Endothelial cell of hepatic sinusoid (primary cell): Measurements from ENCODE around the gene CIC.

ENCODE experiments used
- in situ Hi-C: cut with HindIII; loops from 2 replicates; pipeline ENCODE4 v1.10.0; 2017; ENCODE audit warnings: low sequenced_read_pairs

CIC gene

GRCh38 chr19:42242512-42243409, 26.3 kb upstream of the CIC start, which contains the start of gene GSK3A:
TSS of gene GSK3A (minus strand) at chr19:42242602. CDS start at chr19:42242465, 137 bp downstream.
- in situ Hi-C loops: no loop called here

- in situ Hi-C loops: no loop called here
Measured at GRCh38 chr19:42244347-42245220, 24.5 kb upstream of the CIC start.

- in situ Hi-C loops: no loop called here
Measured at GRCh38 chr19:42245231-42245630, 23.8 kb upstream of the CIC start.

- in situ Hi-C loops: no loop called here
Measured at GRCh38 chr19:42246143-42246921, 22.7 kb upstream of the CIC start.

- in situ Hi-C loops: no loop called here
Measured at GRCh38 chr19:42246922-42247639, 22.0 kb upstream of the CIC start.

- in situ Hi-C loops: no loop called here
Measured at GRCh38 chr19:42247640-42248199, 21.3 kb upstream of the CIC start.

- in situ Hi-C loops: no loop called here
Measured at GRCh38 chr19:42248270-42249148, 20.5 kb upstream of the CIC start.

- in situ Hi-C loops: no loop called here
Measured at GRCh38 chr19:42249149-42249750, 19.8 kb upstream of the CIC start.

GRCh38 chr19:42249769-42250168, 19.3 kb upstream of the CIC start:
- in situ Hi-C loops: no loop called here

GRCh38 chr19:42250183-42250665, 18.8 kb upstream of the CIC start:
- in situ Hi-C loops: no loop called here

- in situ Hi-C loops: no loop called here
Measured at GRCh38 chr19:42250666-42251531, 18.2 kb upstream of the CIC start.

- in situ Hi-C loops: no loop called here
Measured at GRCh38 chr19:42251572-42252358, 17.3 kb upstream of the CIC start.

- in situ Hi-C loops: no loop called here
Measured at GRCh38 chr19:42252365-42253244, 16.4 kb upstream of the CIC start.

GRCh38 chr19:42253245-42254088, 15.6 kb upstream of the CIC start:
- in situ Hi-C loops: no loop called here
